GM10266 (cell line): ENCODE data around the gene CELA1.

Source experiments
- DNase-seq: peaks from one replicate; pipeline ENCODE4 v3.0.0; 2012; ENCODE audit errors: extremely low spot score
- CTCF ChIP-seq: IDR thresholded peaks from 2 replicates; pipeline ENCODE4 v1.5.1; 2012; ENCODE audit warnings: mild to moderate bottlenecking, low read depth; ENCODE audit not compliant: control insufficient read depth, insufficient read depth; ENCODE audit errors: missing control alignments

CELA1 gene

GRCh38 chr12:51365276-51365675 lies 18.8 kb upstream of the CELA1 start:
- DNase-seq, result no peak

GRCh38 chr12:51364001-51364400 lies 17.5 kb upstream of the CELA1 start:
- no peak for DNase-seq
- no peak for TF ChIP-seq CTCF

More at GRCh38 chr12:51365276-51365675, 18.8 kb upstream of the CELA1 start:
- TF ChIP-seq CTCF, result no peak

- no peak for DNase-seq
Observed at GRCh38 chr12:51362747-51363342, 16.4 kb upstream of the CELA1 start.

GRCh38 chr12:51362307-51362706 lies 15.8 kb upstream of the CELA1 start:
- no peak for DNase-seq
- no peak for TF ChIP-seq CTCF

More at GRCh38 chr12:51362747-51363342, 16.4 kb upstream of the CELA1 start:
- no peak for TF ChIP-seq CTCF

- no peak for DNase-seq
- TF ChIP-seq CTCF, result no peak
Observed at GRCh38 chr12:51361161-51362016, 14.9 kb upstream of the CELA1 start.

- no peak for DNase-seq
- no peak for TF ChIP-seq CTCF
Observed at GRCh38 chr12:51360315-51360714, 13.8 kb upstream of the CELA1 start.

- no peak for TF ChIP-seq CTCF
- no peak for DNase-seq
Observed at GRCh38 chr12:51359851-51360250, 13.4 kb upstream of the CELA1 start.
